Measurements from ENCODE around the gene SERPINH1.

GRCh38 chr11:75518204-75518549 is 43.9 kb upstream of the SERPINH1 start:
- no peak for TF ChIP-seq CTCF (IDR thresholded peaks at IDR 0.05)
- TF ChIP-seq POLR2A (IDR thresholded peaks at IDR 0.05), result no peak

Measured in testis (tissue), 2 donors.